Left lobe of liver (tissue), 2 donors: ENCODE results near the gene RUNX1. TPM values are rescaled to one million over a fixed set of nuclear protein-coding genes. Genes with fewer than 3 reads are reported as not detected.

ENCODE experiments used
- ATAC-seq: fragments of 200-7000 bp; cut with Tn5 transposase; one replicate; pipeline ENCODE4 v1.9.1; 2020; ENCODE audit warnings: mild to moderate bottlenecking, moderate library complexity
- DNase-seq: peaks from one replicate; pipeline ENCODE4 v3.0.0-alpha.2; 2020; ENCODE audit warnings: low spot score
- total RNA-seq: library from RNA; stranded (reverse); gene quantifications from one replicate; pipeline ENCODE4 v1.2.1, GENCODE V29; 2021
- donor health status: DM: no; HTN: no; CAD: no; lungs with moderate emphysema.
- donor health status: DM: no; HTN: yes; CAD: no.

The RUNX1 gene
- total RNA-seq, 1 donor from 2014 or later, result 4.3 TPM

GRCh38 chr21:35017256-35017655 lies 31.8 kb downstream of the RUNX1 start:
- ATAC-seq (no peak), DNase-seq (no peak)

GRCh38 chr21:35016517-35017188 lies 32.4 kb downstream of the RUNX1 start:
- DNase-seq (no peak), ATAC-seq (no peak)

GRCh38 chr21:35016071-35016470 lies 33.0 kb downstream of the RUNX1 start:
- DNase-seq, result no peak

GRCh38 chr21:35015435-35016024 lies 33.6 kb downstream of the RUNX1 start:
- DNase-seq (no peak), ATAC-seq (no peak)

More at GRCh38 chr21:35016071-35016470, 33.0 kb downstream of the RUNX1 start:
- no peak for ATAC-seq

GRCh38 chr21:35014302-35015041 lies 34.6 kb downstream of the RUNX1 start:
- DNase-seq (no peak), ATAC-seq (no peak)

GRCh38 chr21:35011681-35012080 lies 37.4 kb downstream of the RUNX1 start:
- no peak for DNase-seq
- no peak for ATAC-seq

- ATAC-seq (no peak), DNase-seq (no peak)
Observed at GRCh38 chr21:35010447-35010846, 38.7 kb downstream of the RUNX1 start.

- ATAC-seq, result no peak
- no peak for DNase-seq
Observed at GRCh38 chr21:35007348-35007747, 41.8 kb downstream of the RUNX1 start.

- ATAC-seq, result no peak
- DNase-seq, result no peak
Observed at GRCh38 chr21:35006771-35007170, 42.3 kb downstream of the RUNX1 start.

- no peak for ATAC-seq
- no peak for DNase-seq
Observed at GRCh38 chr21:35006248-35006647, 42.9 kb downstream of the RUNX1 start.

- DNase-seq (no peak), ATAC-seq (no peak)
Observed at GRCh38 chr21:35005560-35006224, 43.4 kb downstream of the RUNX1 start.

GRCh38 chr21:35005077-35005476 lies 44.0 kb downstream of the RUNX1 start:
- DNase-seq, result no peak
- no peak for ATAC-seq

GRCh38 chr21:35004314-35004713 lies 44.8 kb downstream of the RUNX1 start:
- DNase-seq (no peak), ATAC-seq (no peak)

- DNase-seq (no peak), ATAC-seq (no peak)
Observed at GRCh38 chr21:35002879-35003722, 46.0 kb downstream of the RUNX1 start.

GRCh38 chr21:34999397-34999941 lies 49.6 kb downstream of the RUNX1 start:
- DNase-seq (no peak), ATAC-seq (no peak)

GRCh38 chr21:34998176-34998575 lies 50.9 kb downstream of the RUNX1 start:
- DNase-seq (no peak), ATAC-seq (no peak)

- no peak for DNase-seq
- ATAC-seq, result no peak
Observed at GRCh38 chr21:34997294-34997693, 51.8 kb downstream of the RUNX1 start.

- ATAC-seq (no peak), DNase-seq (no peak)
Observed at GRCh38 chr21:34996304-34997101, 52.6 kb downstream of the RUNX1 start.

GRCh38 chr21:34995979-34996303 lies 53.2 kb downstream of the RUNX1 start:
- DNase-seq (no peak), ATAC-seq (no peak)
